Measurements from ENCODE around the gene ZNF705A. TPM values are rescaled to one million over a fixed set of nuclear protein-coding genes. Genes with fewer than 3 reads are reported as not detected.
"Not testable (repeated sequence)": the region's sequence is repeated elsewhere in the genome, so short reads cannot be mapped to it uniquely, and the experiment has no call there.

ZNF705A gene
- total RNA-seq, result not detected

GRCh38 chr12:8156845-8157244 is at the start of gene ZNF705A:
Gene ZNF705A (plus strand): TSS chr12:8157015. CDS start chr12:8172626, 15,611 bp downstream.
- POLR2A ChIA-PET, result no interaction called here
- H3K4me3 Mint-ChIP-seq, result no peak within 1 kb of the TSS
- no peaks in the 10 kb centered on the region for H3K9me3 Mint-ChIP-seq
- intact Hi-C loops (cut with micrococcal nuclease), result no loop called here
- CTCF ChIA-PET, result interaction anchor here (1.5 kb wide), 1 partner anchor 47 kb away, joined by 5 read pairs; no protein-coding TSS in a partner anchor
- H3K27me3 Mint-ChIP-seq, result peaks cover 7% of the 10 kb centered on the region
- H3K27ac Mint-ChIP-seq, result no peak within 1 kb of the TSS
- no peak for DNase-seq
- no peaks in the 10 kb centered on the region for H3K36me3 Mint-ChIP-seq
- peaks cover 26% of the 10 kb centered on the region for H3K4me1 Mint-ChIP-seq (ENCODE audit: low read depth)

GRCh38 chr12:8108808-8109398 is 47.9 kb upstream of the ZNF705A start:
- H3K9me3 Mint-ChIP-seq, result no peaks in the 10 kb centered on the region
- H3K36me3 Mint-ChIP-seq, result peaks cover 25% of the 10 kb centered on the region
- ChIA-PET POLR2A (no interaction called here), CTCF (interaction anchor here (0.6 to 7.1 kb wide), 26 partner anchors 8 to 281 kb away, joined by 3 to 72 read pairs (median 4); partner anchors contain the start of gene ZNF705A)
- H3K27me3 Mint-ChIP-seq, result no peaks in the 10 kb centered on the region
- intact Hi-C loops (cut with micrococcal nuclease), result loop anchor here (1.0 to 2.0 kb wide), 2 partner anchors 71 to 128 kb away; no protein-coding TSS in a partner anchor
- H3K4me1 Mint-ChIP-seq (ENCODE audit: low read depth), result no peaks in the 10 kb centered on the region
- no peak overlapping the region for H3K27ac Mint-ChIP-seq
- DNase-seq, result peak; percentile 85
- H3K4me3 Mint-ChIP-seq, result no peak overlapping the region

GRCh38 chr12:8113117-8113516 is 43.7 kb upstream of the ZNF705A start:
- H3K9me3 Mint-ChIP-seq; H3K27ac Mint-ChIP-seq; H3K4me1 Mint-ChIP-seq (ENCODE audit: low read depth); H3K4me3 Mint-ChIP-seq; H3K27me3 Mint-ChIP-seq; DNase-seq; CTCF ChIA-PET; H3K36me3 Mint-ChIP-seq; intact Hi-C loops (cut with micrococcal nuclease): not testable (repeated sequence)
- POLR2A ChIA-PET, result interaction anchor here (0.6 kb wide), 1 partner anchor 84 kb away, joined by 3 read pairs; no protein-coding TSS in a partner anchor

GRCh38 chr12:8120072-8120713 is 36.6 kb upstream of the ZNF705A start:
- no peaks in the 10 kb centered on the region for H3K27me3 Mint-ChIP-seq
- POLR2A ChIA-PET, result no interaction called here
- peaks cover 5% of the 10 kb centered on the region for H3K36me3 Mint-ChIP-seq
- H3K27ac Mint-ChIP-seq, result no peak overlapping the region
- no peak for DNase-seq
- intact Hi-C loops (cut with micrococcal nuclease), result no loop called here
- H3K4me1 Mint-ChIP-seq (ENCODE audit: low read depth), result no peaks in the 10 kb centered on the region
- CTCF ChIA-PET, result interaction anchor here (1.0 to 2.5 kb wide), 3 partner anchors 11 to 111 kb away, joined by 3 to 9 read pairs (median 6); no protein-coding TSS in a partner anchor
- no peak overlapping the region for H3K4me3 Mint-ChIP-seq
- H3K9me3 Mint-ChIP-seq, result no peaks in the 10 kb centered on the region

- intact Hi-C loops (cut with micrococcal nuclease), result no loop called here
- Mint-ChIP-seq H3K4me3 (no peak within 1 kb of the TSS), H3K36me3 (peaks cover 2% of the 10 kb centered on the region), H3K27me3 (no peaks in the 10 kb centered on the region), H3K4me1 (ENCODE audit: low read depth) (peaks cover 10% of the 10 kb centered on the region), H3K27ac (no peak within 1 kb of the TSS), H3K9me3 (no peaks in the 10 kb centered on the region)
- POLR2A ChIA-PET, result no interaction called here
- DNase-seq, result no peak
- CTCF ChIA-PET, result interaction anchor here (1.0 kb wide), 1 partner anchor 14 kb away, joined by 3 read pairs; no protein-coding TSS in a partner anchor
Observed at GRCh38 chr12:8123124-8123912, 33.5 kb upstream of the ZNF705A start, which contains the start of gene CLEC4A. Gene CLEC4A (plus strand): TSS chr12:8123617. CDS start chr12:8123879, 262 bp downstream.

GRCh38 chr12:8127138-8127537 is 29.7 kb upstream of the ZNF705A start:
- ChIA-PET POLR2A (no interaction called here), CTCF (no interaction called here)
- Mint-ChIP-seq H3K27ac (no peak overlapping the region), H3K9me3 (no peaks in the 10 kb centered on the region), H3K4me3 (no peak overlapping the region), H3K27me3 (no peaks in the 10 kb centered on the region), H3K36me3 (peaks cover 4% of the 10 kb centered on the region), H3K4me1 (ENCODE audit: low read depth) (peaks cover 10% of the 10 kb centered on the region)
- intact Hi-C loops (cut with micrococcal nuclease), result no loop called here
- peak; percentile 11 for DNase-seq

- H3K9me3 Mint-ChIP-seq; H3K4me1 Mint-ChIP-seq (ENCODE audit: low read depth); CTCF ChIA-PET; POLR2A ChIA-PET; intact Hi-C loops (cut with micrococcal nuclease); H3K27ac Mint-ChIP-seq; DNase-seq; H3K27me3 Mint-ChIP-seq; H3K4me3 Mint-ChIP-seq: not testable (repeated sequence)
- H3K36me3 Mint-ChIP-seq, result peaks cover 14% of the 10 kb centered on the region
Observed at GRCh38 chr12:8133636-8134397, 23.0 kb upstream of the ZNF705A start.

- DNase-seq; H3K27ac Mint-ChIP-seq; POLR2A ChIA-PET; CTCF ChIA-PET; intact Hi-C loops (cut with micrococcal nuclease); H3K4me1 Mint-ChIP-seq (ENCODE audit: low read depth); H3K4me3 Mint-ChIP-seq; H3K9me3 Mint-ChIP-seq; H3K27me3 Mint-ChIP-seq: not testable (repeated sequence)
- peaks cover 16% of the 10 kb centered on the region for H3K36me3 Mint-ChIP-seq
Observed at GRCh38 chr12:8134398-8134930, 22.4 kb upstream of the ZNF705A start.

- POLR2A ChIA-PET; H3K27me3 Mint-ChIP-seq; DNase-seq; intact Hi-C loops (cut with micrococcal nuclease); H3K27ac Mint-ChIP-seq; H3K4me3 Mint-ChIP-seq; H3K4me1 Mint-ChIP-seq (ENCODE audit: low read depth): not testable (repeated sequence)
- CTCF ChIA-PET, result interaction anchor here (1.6 kb wide), 1 partner anchor 32 kb away, joined by 4 read pairs; no protein-coding TSS in a partner anchor
- Mint-ChIP-seq H3K36me3 (peaks cover 36% of the 10 kb centered on the region), H3K9me3 (peaks cover 12% of the 10 kb centered on the region)
Observed at GRCh38 chr12:8141647-8142046, 15.2 kb upstream of the ZNF705A start.

GRCh38 chr12:8143261-8143660 is 13.6 kb upstream of the ZNF705A start:
- Mint-ChIP-seq H3K9me3 (peaks cover 12% of the 10 kb centered on the region), H3K36me3 (peaks cover 29% of the 10 kb centered on the region), H3K27ac (no peak overlapping the region), H3K27me3 (peaks cover 8% of the 10 kb centered on the region), H3K4me1 (ENCODE audit: low read depth) (no peaks in the 10 kb centered on the region), H3K4me3 (no peak overlapping the region)
- intact Hi-C loops (cut with micrococcal nuclease), result no loop called here
- no peak for DNase-seq
- POLR2A ChIA-PET, result no interaction called here
- CTCF ChIA-PET, result interaction anchor here (1.3 to 1.6 kb wide), 2 partner anchors 34 to 88 kb away, joined by 3 to 4 read pairs; no protein-coding TSS in a partner anchor

GRCh38 chr12:8145754-8146441 is 10.9 kb upstream of the ZNF705A start:
- Mint-ChIP-seq H3K4me3 (no peak overlapping the region), H3K36me3 (peaks cover 15% of the 10 kb centered on the region), H3K27me3 (peaks cover 8% of the 10 kb centered on the region), H3K9me3 (peaks cover 12% of the 10 kb centered on the region), H3K27ac (no peak overlapping the region), H3K4me1 (ENCODE audit: low read depth) (no peaks in the 10 kb centered on the region)
- CTCF ChIA-PET, result no interaction called here
- POLR2A ChIA-PET, result no interaction called here
- intact Hi-C loops (cut with micrococcal nuclease), result no loop called here
- DNase-seq, result no peak
